WTC11 (cell line): Measurements from ENCODE around the gene LIG3. TPM values are rescaled to one million over a fixed set of nuclear protein-coding genes. Genes with fewer than 3 reads are reported as not detected.

Source experiments
- ATAC-seq: fragments of 200-7000 bp; cut with Tn5 transposase; 2 replicates; pipeline ENCODE4 v1.10.0; 2021; ENCODE audit warnings: mild to moderate bottlenecking, moderate library complexity
- CTCF ChIA-PET: fragments of 300-600 bp; sonication (Branson Sonifier 250); formaldehyde crosslinking; loops from one replicate; lab custom pipeline; 2021; ENCODE audit warnings: antibody characterized with exemption; lab: Charles Lee
- POLR2A ChIA-PET: fragments of 350-600 bp; sonication (Branson Sonifier 250); formaldehyde crosslinking; loops from one replicate; lab custom pipeline; 2021; ENCODE audit warnings: antibody characterized with exemption; lab: Charles Lee
- DNase-seq: peaks from one replicate; pipeline ENCODE4 v3.0.0; 2021; ENCODE audit warnings: low spot score
- H3K27ac Mint-ChIP-seq: 2 replicates; pipeline ENCODE4 v1.8.0; 2021; ENCODE audit warnings: mixed read lengths
- H3K27me3 Mint-ChIP-seq: 2 replicates; pipeline ENCODE4 v1.8.0; 2021; ENCODE audit warnings: low read depth, mild to moderate bottlenecking, moderate library complexity, mixed read lengths
- H3K36me3 Mint-ChIP-seq: 2 replicates; pipeline ENCODE4 v1.8.0; 2021; ENCODE audit warnings: mixed read lengths
- H3K4me1 Mint-ChIP-seq: 2 replicates; pipeline ENCODE4 v1.8.0; 2022; ENCODE audit warnings: mixed read lengths
- H3K4me3 Mint-ChIP-seq: 2 replicates; pipeline ENCODE4 v1.8.0; 2021; ENCODE audit warnings: mild to moderate bottlenecking, moderate library complexity, mixed read lengths
- H3K9me3 Mint-ChIP-seq: 2 replicates; pipeline ENCODE4 v1.8.0; 2021; ENCODE audit warnings: mixed read lengths
- ATF2 ChIP-seq: sonication (generic); formaldehyde crosslinking; IDR thresholded peaks from 2 replicates; pipeline ENCODE4 v1.8.1; 2022; ENCODE audit warnings: low read depth, missing genetic modification reagents, borderline replicate concordance
- E2F4 ChIP-seq: sonication (generic); formaldehyde crosslinking; IDR thresholded peaks from 2 replicates; pipeline ENCODE4 v1.8.1; 2022; ENCODE audit warnings: low read depth, mild to moderate bottlenecking, moderate library complexity, missing genetic modification reagents, borderline replicate concordance
- E2F5 ChIP-seq: sonication (generic); formaldehyde crosslinking; IDR thresholded peaks from 2 replicates; pipeline ENCODE4 v1.8.1; 2022; ENCODE audit warnings: mild to moderate bottlenecking, moderate library complexity, missing genetic modification reagents
- IRF1 ChIP-seq: sonication (generic); formaldehyde crosslinking; IDR thresholded peaks from 2 replicates; pipeline ENCODE4 v1.8.0; 2023; ENCODE audit warnings: missing genetic modification reagents
- JUN ChIP-seq: sonication (generic); formaldehyde crosslinking; IDR thresholded peaks from 2 replicates; pipeline ENCODE4 v1.8.0; 2023; ENCODE audit warnings: mild to moderate bottlenecking, missing genetic modification reagents
- NFE2L1 ChIP-seq: sonication (generic); formaldehyde crosslinking; IDR thresholded peaks from 2 replicates; pipeline ENCODE4 v1.8.1; 2023; ENCODE audit warnings: missing genetic modification reagents
- NFYB ChIP-seq: sonication (generic); formaldehyde crosslinking; conservative IDR thresholded peaks from 2 replicates; pipeline ENCODE4 v1.8.0; 2022; ENCODE audit warnings: low read depth, missing genetic modification reagents
- PRDM15 ChIP-seq: sonication (generic); formaldehyde crosslinking; IDR thresholded peaks from 2 replicates; pipeline ENCODE4 v1.8.0; 2022; ENCODE audit warnings: missing genetic modification reagents
- SOX15 ChIP-seq: fragments of 250-450 bp; sonication (Bioruptor Pico); IDR thresholded peaks from 2 replicates; pipeline ENCODE4 v1.9.0; 2021; ENCODE audit warnings: mild to moderate bottlenecking
- TCF7 ChIP-seq: sonication (generic); formaldehyde crosslinking; IDR thresholded peaks from 2 replicates; pipeline ENCODE4 v1.8.0; 2022; ENCODE audit warnings: mild to moderate bottlenecking, low read depth, missing genetic modification reagents, moderate library complexity
- TEAD1 ChIP-seq: sonication (generic); formaldehyde crosslinking; IDR thresholded peaks from 2 replicates; pipeline ENCODE4 v1.8.0; 2022; ENCODE audit warnings: mild to moderate bottlenecking, missing genetic modification reagents
- ZBTB21 ChIP-seq: sonication (generic); formaldehyde crosslinking; IDR thresholded peaks from 2 replicates; pipeline ENCODE4 v1.8.1; 2023; ENCODE audit warnings: mild to moderate bottlenecking, missing genetic modification reagents, borderline replicate concordance
- ZNF532 ChIP-seq: fragments of 250-450 bp; sonication (Bioruptor Pico); IDR thresholded peaks from 2 replicates; pipeline ENCODE4 v1.9.0; 2021; ENCODE audit warnings: mild to moderate bottlenecking, borderline replicate concordance
- total RNA-seq: library from RNA; stranded (reverse); gene quantifications from 3 replicates; pipeline ENCODE4 v1.2.3, GENCODE V29; 2021

The LIG3 gene
- total RNA-seq, 1 experiment from 2014 or later = 92.3 TPM

- DNase-seq = no peak
- Mint-ChIP-seq H3K27me3 (no peaks in the 10 kb centered on the region), H3K9me3 (no peaks in the 10 kb centered on the region), H3K4me1 (peaks cover 14% of the 10 kb centered on the region), H3K27ac (no peak overlapping the region), H3K4me3 (no peak overlapping the region), H3K36me3 (peaks cover 20% of the 10 kb centered on the region)
- TF ChIP-seq ATF2 (CRISPR knock-in tag) (no peak), PRDM15 (CRISPR knock-in tag) (no peak), E2F4 (CRISPR knock-in tag) (no peak), TEAD1 (CRISPR knock-in tag) (no peak), ZBTB21 (no peak), IRF1 (CRISPR knock-in tag) (no peak), E2F5 (CRISPR knock-in tag) (no peak), SOX15 (CRISPR knock-in tag) (no peak), TCF7 (no peak), NFE2L1 (CRISPR knock-in tag) (no peak), ZNF532 (CRISPR knock-in tag) (no peak), NFYB (CRISPR knock-in tag) (no peak), JUN (CRISPR knock-in tag) (no peak)
- ChIA-PET POLR2A (no interaction called here), CTCF (interaction anchor here (0.6 to 1.1 kb wide), 3 partner anchors 80 to 529 kb away, joined by 3 to 7 read pairs (median 4); no protein-coding TSS in a partner anchor)
- no peak for ATAC-seq
Observed at GRCh38 chr17:35010093-35010492, 29.8 kb downstream of the LIG3 start.
